Large intestine (tissue), 3 donors: Measurements from ENCODE around the gene THOC5. TPM values are rescaled to one million over a fixed set of nuclear protein-coding genes. Genes with fewer than 3 reads are reported as not detected.
"Not testable (repeated sequence)": the region's sequence is repeated elsewhere in the genome, so short reads cannot be mapped to it uniquely, and the experiment has no call there.

Experiments
- DNase-seq, 2 donors: peaks; one replicate each; pipeline versions ENCODE4 v3.0.0 to v3.0.0-alpha.2; 2013
- H3K27ac ChIP-seq: one replicate; pipeline ENCODE4 v1.5.1; 2013; ENCODE audit warnings: low read length
- H3K27me3 ChIP-seq: 2 replicates; pipeline ENCODE4 v1.6.1; 2013; ENCODE audit warnings: low read length; ENCODE audit not compliant: control insufficient read depth, insufficient read depth
- H3K36me3 ChIP-seq: 2 replicates; pipeline ENCODE4 v1.6.1; 2013; ENCODE audit warnings: low read length; ENCODE audit not compliant: control insufficient read depth, insufficient read depth
- H3K4me1 ChIP-seq: one replicate; pipeline ENCODE4 v1.6.1; 2013; ENCODE audit warnings: low read length; ENCODE audit not compliant: control insufficient read depth, insufficient read depth
- H3K4me3 ChIP-seq: one replicate; pipeline ENCODE4 v1.5.1; 2013; ENCODE audit warnings: low read length
- H3K9me3 ChIP-seq: one replicate; pipeline ENCODE4 v1.6.1; 2013; ENCODE audit warnings: mild to moderate bottlenecking, low read depth, low read length, moderate library complexity; ENCODE audit not compliant: control insufficient read depth
- WGBS: methylation state at CpG from one replicate; pipeline ENCODE4 v1.1.5; 2013; ENCODE audit warnings: low lambda C conversion rate; ENCODE audit not compliant: insufficient coverage; 5-methylcytosine and 5-hydroxymethylcytosine counted together
- polyA plus RNA-seq: library from polyadenylated mRNA; unstranded; fragments of 120-200 nt; gene quantifications from one replicate; pipeline ENCODE4 v1.2.1, GENCODE V29; 2013

The THOC5 gene
- polyA plus RNA-seq, 1 donor = 24.3 TPM

DNA sequence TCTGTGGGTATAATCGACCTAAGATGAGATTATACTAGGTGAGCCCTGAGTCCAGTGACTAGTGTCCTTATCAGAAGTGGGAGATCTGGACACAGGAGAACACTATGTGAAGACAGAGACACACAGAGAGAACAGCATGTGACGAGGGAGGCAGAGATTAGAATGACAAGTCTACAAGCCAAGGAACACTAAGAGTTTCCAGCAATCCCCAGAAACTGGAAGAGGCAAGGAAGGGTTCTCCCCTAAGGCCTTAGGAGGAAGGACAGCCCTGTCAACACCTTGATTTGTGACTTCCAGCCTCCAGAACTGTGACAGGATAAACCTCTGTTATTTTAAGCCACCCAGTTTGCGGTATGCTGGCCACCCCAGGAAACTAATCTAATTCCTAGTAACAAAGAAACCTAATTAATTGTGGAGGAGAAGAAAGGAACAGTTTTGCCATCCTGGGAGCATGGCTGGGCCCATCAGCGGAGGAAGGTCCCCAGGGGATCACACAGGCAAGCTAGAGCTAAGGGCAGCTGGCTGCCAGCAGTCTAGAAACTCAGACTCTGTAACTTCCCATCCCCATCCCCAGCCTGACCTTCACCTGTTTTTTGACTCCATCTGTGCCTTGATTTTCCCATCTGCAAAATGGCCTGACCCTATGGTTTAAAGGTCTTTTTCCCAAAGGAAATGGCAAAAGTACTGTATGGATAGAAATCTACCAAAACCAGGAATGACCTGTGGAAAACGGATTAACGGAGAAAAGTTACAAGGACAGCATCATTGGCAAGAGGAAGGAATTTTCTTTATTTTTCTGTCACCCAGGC is 10.3 kb upstream of the THOC5 start:
- H3K4me1 ChIP-seq = peaks cover 3% of the 10 kb centered on the region
- H3K27me3 ChIP-seq = no peaks in the 10 kb centered on the region
- H3K9me3 ChIP-seq = no peaks in the 10 kb centered on the region
- H3K36me3 ChIP-seq = peaks cover 69% of the 10 kb centered on the region
- no peak overlapping the region for H3K4me3 ChIP-seq
- no peak for DNase-seq
- no CpG with 5 or more reads among the region's 6 CpGs for WGBS
- H3K27ac ChIP-seq = no peak overlapping the region

DNA sequence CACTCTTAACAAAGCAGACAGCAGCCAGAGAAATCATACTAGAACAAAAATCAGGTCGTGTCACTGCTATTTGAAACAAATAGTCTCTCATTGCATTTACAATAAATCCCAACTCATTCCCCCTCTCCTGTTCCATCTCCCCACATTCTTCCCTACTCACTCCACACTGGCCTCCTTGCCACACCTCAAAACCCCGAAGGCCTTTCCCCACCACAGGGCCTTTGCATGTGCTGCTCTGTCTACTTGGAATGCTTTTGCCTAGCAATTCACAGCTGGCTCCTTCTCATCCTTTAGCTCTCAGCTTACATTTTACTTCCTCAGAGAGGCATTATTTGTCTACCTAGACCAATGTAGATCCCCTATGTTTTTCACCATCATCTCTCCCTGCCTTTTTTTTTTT is 6.3 kb upstream of the THOC5 start:
- Histone ChIP-seq H3K27ac (no peak overlapping the region), H3K9me3 (no peaks in the 10 kb centered on the region), H3K4me3 (no peak overlapping the region), H3K27me3 (no peaks in the 10 kb centered on the region), H3K36me3 (peaks cover 71% of the 10 kb centered on the region), H3K4me1 (no peaks in the 10 kb centered on the region)
- no peak for DNase-seq
- 100% methylated on average over 1 of the region's 2 CpGs for WGBS

DNA sequence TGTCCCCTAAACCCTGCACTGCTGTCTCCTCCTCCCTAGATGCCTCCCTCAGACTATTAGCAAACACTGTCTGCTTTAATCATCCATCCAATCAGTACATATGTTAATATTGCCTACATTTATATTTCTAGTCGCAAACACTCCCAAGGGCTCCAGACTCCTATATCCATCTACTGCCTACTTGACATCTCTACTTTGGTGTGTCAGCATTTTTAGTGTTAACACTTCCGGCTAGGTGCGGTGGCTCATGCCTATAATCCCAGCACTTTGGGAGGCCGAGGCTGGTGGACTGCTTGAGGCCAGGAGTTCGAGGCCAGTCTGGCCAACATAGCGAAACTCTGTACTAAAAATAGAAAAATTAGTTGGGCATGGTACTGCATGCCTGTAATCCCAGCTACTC is 5.5 kb upstream of the THOC5 start:
- Histone ChIP-seq H3K9me3 (no peaks in the 10 kb centered on the region), H3K4me1 (peaks cover 4% of the 10 kb centered on the region), H3K4me3 (no peak overlapping the region), H3K27ac (no peak overlapping the region), H3K36me3 (peaks cover 69% of the 10 kb centered on the region), H3K27me3 (no peaks in the 10 kb centered on the region)
- no peak for DNase-seq
- WGBS = no CpG with 5 or more reads among the region's 6 CpGs

DNA sequence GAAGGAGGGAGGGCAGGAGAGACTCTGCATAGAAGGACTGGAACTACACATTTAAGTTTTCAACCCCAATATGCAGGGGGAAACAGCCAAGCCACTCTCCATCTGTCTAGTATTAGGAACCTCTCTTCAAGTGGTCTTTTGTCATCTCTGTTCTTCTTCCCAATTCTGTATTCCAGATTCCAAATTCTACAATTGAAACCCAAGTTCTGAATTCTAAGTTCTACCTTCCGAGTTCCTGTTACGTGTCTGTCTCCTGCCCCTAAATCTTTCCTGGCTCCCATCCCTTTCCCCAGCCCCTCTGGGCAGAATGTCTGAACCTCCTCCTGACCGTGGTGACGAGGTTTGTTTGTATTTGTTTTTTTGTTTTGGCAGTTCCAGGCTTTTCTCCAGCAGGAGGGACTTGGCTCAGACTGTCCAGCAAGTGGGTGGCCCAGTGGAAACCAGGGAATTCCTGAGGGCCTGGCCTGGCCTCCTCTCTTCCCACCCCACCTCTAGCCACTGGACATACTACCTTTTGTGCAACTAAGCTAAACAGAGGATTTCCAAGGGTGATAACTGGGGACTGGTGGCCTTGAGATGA is 1.6 kb upstream of the THOC5 start:
- Histone ChIP-seq H3K4me3 (no peak overlapping the region), H3K4me1 (peaks cover 6% of the 10 kb centered on the region), H3K27me3 (no peaks in the 10 kb centered on the region), H3K9me3 (peaks cover 3% of the 10 kb centered on the region), H3K27ac (no peak overlapping the region), H3K36me3 (peaks cover 44% of the 10 kb centered on the region)
- no CpG with 5 or more reads among the region's 4 CpGs for WGBS
- DNase-seq = no peak

DNA sequence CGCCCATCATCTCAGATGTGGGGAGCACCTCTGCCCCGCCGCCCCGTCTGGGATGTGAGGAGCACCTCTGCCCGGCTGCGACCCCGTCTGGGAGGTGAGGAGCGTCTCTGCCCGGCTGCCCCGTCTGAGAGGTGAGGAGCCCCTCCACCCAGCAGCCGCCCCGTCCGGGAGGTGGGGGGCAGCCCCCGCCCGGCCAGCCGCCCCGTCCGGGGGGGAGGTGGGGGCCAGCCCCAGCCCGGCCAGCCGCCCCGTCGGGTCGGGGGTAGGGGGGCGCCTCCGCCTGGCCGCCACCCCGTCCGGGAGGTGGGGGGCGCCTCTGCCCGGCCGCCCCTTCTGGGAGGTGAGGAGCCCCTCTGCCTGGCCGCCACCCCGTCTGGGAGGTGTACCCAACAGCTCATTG is 1.2 kb downstream of the THOC5 start:
- WGBS = no CpG with 5 or more reads among the region's 33 CpGs
- not testable (repeated sequence) for H3K27ac ChIP-seq, DNase-seq, H3K4me1 ChIP-seq, H3K4me3 ChIP-seq, H3K27me3 ChIP-seq, H3K9me3 ChIP-seq
- peaks cover 38% of the 10 kb centered on the region for H3K36me3 ChIP-seq

DNA sequence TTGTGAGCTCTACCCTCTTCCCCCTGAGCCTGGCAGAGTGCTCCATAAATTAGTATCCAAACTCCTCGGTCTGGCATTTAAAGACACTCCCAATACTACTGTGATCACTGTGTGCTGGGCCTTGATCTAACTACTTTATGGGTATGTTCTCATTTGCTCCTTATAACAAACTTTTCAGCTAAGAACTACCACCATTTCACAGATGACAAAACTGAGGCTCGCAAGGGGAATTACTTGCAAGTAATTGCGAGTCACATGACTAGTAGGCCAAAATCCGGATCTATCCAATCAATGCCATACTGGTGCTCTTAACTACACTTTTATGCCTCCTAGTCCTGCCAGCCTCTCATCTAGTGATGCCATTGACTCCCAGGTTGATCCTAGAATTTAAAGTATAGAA is 3.6 kb downstream of the THOC5 start:
- H3K27ac ChIP-seq = no peak overlapping the region
- H3K36me3 ChIP-seq = peaks cover 20% of the 10 kb centered on the region
- WGBS = no CpG with 5 or more reads among the region's 4 CpGs
- H3K9me3 ChIP-seq = peaks cover 3% of the 10 kb centered on the region
- H3K27me3 ChIP-seq = no peaks in the 10 kb centered on the region
- H3K4me3 ChIP-seq = no peak overlapping the region
- DNase-seq = no peak
- peaks cover 6% of the 10 kb centered on the region for H3K4me1 ChIP-seq

DNA sequence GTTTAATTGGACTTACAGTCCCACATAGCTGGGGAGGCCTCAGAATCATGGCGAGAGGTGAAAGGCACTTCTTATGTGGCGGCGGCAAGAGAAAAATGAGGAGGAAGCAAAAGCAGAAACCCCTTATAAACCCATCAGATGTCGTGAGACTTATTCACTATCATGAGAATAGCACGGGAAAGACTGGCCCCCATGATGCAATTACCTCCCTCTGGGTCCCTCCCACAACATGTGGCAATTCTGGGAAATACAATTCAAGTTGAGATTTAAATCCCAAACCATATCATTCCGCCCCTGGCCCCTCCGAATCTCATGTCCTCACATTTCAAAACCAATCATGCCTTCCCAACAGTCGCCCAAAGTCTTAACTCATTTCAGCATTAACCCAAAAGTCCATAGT is 8.5 kb downstream of the THOC5 start:
- H3K4me1 ChIP-seq, H3K27ac ChIP-seq, H3K27me3 ChIP-seq, H3K9me3 ChIP-seq, DNase-seq, H3K4me3 ChIP-seq: not testable (repeated sequence)
- peaks cover 50% of the 10 kb centered on the region for H3K36me3 ChIP-seq
- no CpG with 5 or more reads among the region's 8 CpGs for WGBS

DNA sequence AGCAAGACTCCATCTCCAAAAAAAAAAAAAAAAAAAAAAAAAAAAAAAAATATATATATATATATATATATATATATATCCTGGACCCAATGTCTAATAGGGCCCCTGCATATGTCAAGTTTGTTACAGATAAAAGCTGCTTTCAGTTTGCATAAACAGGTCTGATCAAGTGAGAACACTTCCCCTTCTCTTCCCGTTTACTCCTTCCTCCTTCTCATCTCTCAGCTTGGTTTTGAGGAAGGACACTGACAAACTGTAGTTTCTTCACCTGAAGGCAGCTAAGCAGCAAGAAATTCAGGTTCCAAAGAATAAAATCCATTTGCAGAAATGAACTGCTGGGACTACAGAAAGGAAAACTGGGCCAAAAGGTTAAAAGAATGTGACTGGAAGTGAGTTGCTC is 11.7 kb downstream of the THOC5 start:
- no peaks in the 10 kb centered on the region for H3K4me1 ChIP-seq
- H3K27me3 ChIP-seq = no peaks in the 10 kb centered on the region
- no peak for DNase-seq
- H3K27ac ChIP-seq = no peak overlapping the region
- peaks cover 52% of the 10 kb centered on the region for H3K36me3 ChIP-seq
- no peak overlapping the region for H3K4me3 ChIP-seq
- WGBS = no CpG with 5 or more reads among the region's 1 CpG
- H3K9me3 ChIP-seq = no peaks in the 10 kb centered on the region

DNA sequence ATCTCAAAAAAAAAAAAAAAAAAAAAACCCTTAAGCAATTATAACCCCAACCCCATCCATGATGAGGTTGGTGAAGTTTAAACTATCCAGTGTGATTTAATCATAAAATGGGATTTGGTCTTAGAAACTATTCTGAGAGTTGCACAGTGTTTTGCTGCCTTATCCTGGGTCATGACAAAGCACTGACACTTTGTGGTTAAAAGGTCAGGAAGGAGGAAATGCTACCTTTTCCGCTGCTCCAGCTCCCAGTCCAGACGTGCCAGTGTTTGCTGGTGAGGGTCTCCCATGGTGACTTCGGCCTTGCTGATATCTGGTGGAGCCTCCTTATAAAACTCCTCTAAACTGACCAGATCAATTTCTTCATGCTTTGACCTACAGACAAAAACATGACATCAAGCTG is 14.5 kb downstream of the THOC5 start:
- Histone ChIP-seq H3K4me1 (no peaks in the 10 kb centered on the region), H3K27me3 (no peaks in the 10 kb centered on the region), H3K36me3 (peaks cover 64% of the 10 kb centered on the region), H3K4me3 (no peak overlapping the region), H3K9me3 (no peaks in the 10 kb centered on the region), H3K27ac (no peak overlapping the region)
- WGBS = no CpG with 5 or more reads among the region's 3 CpGs
- DNase-seq = no peak

DNA sequence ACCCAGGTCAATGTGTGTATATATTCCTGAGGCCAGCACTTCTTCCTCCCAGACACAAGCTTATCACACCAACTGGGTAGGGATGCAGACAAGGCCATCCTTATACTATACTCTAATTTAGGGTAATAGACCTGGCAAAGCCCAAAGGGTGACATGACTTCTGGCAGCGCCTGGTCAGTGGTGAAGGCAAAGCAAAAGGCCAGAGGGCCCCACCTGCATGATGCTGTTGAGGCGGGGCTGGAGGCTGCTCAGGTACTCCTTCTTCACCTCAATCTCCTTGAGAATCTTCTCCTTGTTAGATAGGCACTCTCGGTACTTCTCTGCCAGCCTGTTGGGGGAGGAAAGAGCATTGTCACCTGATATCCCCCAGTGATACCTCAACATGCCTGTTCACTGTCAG is 17.1 kb downstream of the THOC5 start:
- Histone ChIP-seq H3K4me1 (no peaks in the 10 kb centered on the region), H3K36me3 (peaks cover 70% of the 10 kb centered on the region), H3K27ac (no peak overlapping the region), H3K27me3 (no peaks in the 10 kb centered on the region), H3K4me3 (no peak overlapping the region), H3K9me3 (no peaks in the 10 kb centered on the region)
- WGBS = no CpG with 5 or more reads among the region's 3 CpGs
- no peak for DNase-seq

DNA sequence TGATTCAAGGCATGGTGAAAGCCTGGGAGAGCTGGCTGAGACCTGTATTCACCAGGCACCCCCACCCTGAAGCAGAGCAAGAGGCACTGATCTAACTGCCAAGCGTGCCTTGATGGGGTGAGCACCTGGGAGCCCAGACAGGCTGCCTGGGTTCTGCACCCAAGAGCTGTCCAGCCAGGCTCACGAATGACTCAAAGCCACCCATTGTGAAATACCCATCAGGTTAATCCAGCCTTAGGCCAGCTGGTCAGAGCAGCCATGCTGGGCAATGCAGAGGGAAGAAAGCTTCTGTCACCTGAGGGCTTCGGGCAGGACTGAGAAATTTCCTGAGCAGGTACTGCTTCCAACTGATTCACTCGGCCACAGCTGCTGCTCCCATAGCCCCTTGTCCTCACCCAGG is 22.1 kb downstream of the THOC5 start:
- WGBS = no CpG with 5 or more reads among the region's 4 CpGs
- Histone ChIP-seq H3K27me3 (no peaks in the 10 kb centered on the region), H3K4me1 (no peaks in the 10 kb centered on the region), H3K4me3 (no peak overlapping the region), H3K9me3 (no peaks in the 10 kb centered on the region), H3K27ac (no peak overlapping the region), H3K36me3 (peaks cover 79% of the 10 kb centered on the region)
- DNase-seq = no peak
